ENCODE measurements around the gene F12. TPM values are rescaled to one million over a fixed set of nuclear protein-coding genes. Genes with fewer than 3 reads are reported as not detected.

F12 gene
- total RNA-seq, 4 donors from 2014 or later: 2.3 to 18.4 (median 7.1) TPM

GRCh38 chr5:177445917-177446199 lies 36.5 kb upstream of the F12 start:
- H3K4me3 ChIP-seq: peak overlapping the region; percentile 74
- H3K27ac ChIP-seq: peak overlapping the region; percentile 53
- peaks cover 14% of the 10 kb centered on the region for H3K36me3 ChIP-seq
- H3K4me1 ChIP-seq: peaks cover 68% of the 10 kb centered on the region
- WGBS: 3% methylated on average over 8 of the region's 8 CpGs
- TF ChIP-seq EP300 (IDR thresholded peaks at IDR 0.05): no peak
- no peaks in the 10 kb centered on the region for H3K27me3 ChIP-seq
- DNase-seq (ENCODE audit: low spot score in 2 of 2): no peak
- no peaks in the 10 kb centered on the region for H3K9me3 ChIP-seq

- WGBS: 46% methylated on average over 10 of the region's 10 CpGs
- no peak for DNase-seq (ENCODE audit: low spot score in 2 of 2)
- peaks cover 63% of the 10 kb centered on the region for H3K4me1 ChIP-seq
Observed at GRCh38 chr5:177445052-177445916, 35.9 kb upstream of the F12 start.

DNA sequence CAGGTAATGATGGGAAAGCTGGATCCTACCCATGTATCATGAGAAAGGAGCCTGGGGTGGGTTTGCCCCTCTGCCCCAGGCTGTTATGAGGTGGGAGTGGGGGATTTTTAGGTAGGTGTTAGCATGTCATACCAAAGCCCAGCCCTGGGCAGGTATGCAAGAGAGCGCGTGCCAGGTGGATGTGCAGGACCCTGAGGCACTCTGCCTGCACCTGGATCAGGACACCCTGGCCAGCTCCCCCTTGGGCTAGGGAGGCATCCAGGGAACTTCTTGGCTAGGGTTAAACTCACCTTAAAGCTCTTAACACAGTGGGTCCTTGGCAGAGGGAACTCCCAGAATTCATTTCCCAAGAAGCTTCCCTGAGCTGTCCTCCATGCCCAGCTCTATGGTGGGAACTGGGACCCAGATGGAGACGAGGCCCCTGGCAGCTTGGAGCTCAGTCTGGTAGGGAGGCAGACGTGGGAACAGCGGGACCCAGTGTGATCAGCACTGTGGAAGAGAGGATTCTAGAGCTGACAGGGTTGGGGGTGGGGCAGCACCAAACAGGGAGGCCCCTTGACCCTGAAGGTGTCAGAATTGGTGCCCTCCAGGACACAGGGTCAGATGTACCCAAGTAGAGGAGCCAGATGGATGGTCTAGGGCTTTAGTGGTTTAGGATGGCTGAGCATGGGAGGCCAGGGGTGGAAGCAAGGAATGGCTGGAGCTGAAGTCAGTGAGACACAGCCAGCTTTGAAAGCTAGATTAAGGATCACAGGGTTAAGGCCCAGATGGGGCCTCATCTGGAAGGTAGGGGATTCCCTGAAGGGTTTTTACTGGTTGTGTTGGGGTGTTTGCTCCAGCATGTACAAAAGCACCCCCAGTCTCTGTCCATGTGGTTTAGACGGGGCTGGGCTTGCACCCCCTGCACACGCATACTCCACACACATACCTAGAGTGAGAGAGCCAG lies 35.0 kb upstream of the F12 start:
- TF ChIP-seq POLR2AphosphoS5 (IDR thresholded peaks at IDR 0.05) (no peak), POLR2A (IDR thresholded peaks at IDR 0.05) (no peak)
- peak in 1 of 2 donors; percentile 65 for DNase-seq (ENCODE audit: low spot score in 2 of 2)
- Histone ChIP-seq H3K27ac (no peak overlapping the region), H3K9me3 (no peaks in the 10 kb centered on the region), H3K27me3 (no peaks in the 10 kb centered on the region), H3K4me1 (peaks cover 54% of the 10 kb centered on the region), H3K4me3 (no peak overlapping the region), H3K36me3 (peaks cover 21% of the 10 kb centered on the region)
- WGBS: 34% methylated on average over 7 of the region's 7 CpGs

More at GRCh38 chr5:177445052-177445916, 35.9 kb upstream of the F12 start:
- no peaks in the 10 kb centered on the region for H3K9me3 ChIP-seq
- no peak overlapping the region for H3K27ac ChIP-seq
- H3K4me3 ChIP-seq: no peak overlapping the region
- H3K36me3 ChIP-seq: peaks cover 20% of the 10 kb centered on the region
- TF ChIP-seq POLR2AphosphoS5 (IDR thresholded peaks at IDR 0.05): no peak
- TF ChIP-seq, protein P1, sequence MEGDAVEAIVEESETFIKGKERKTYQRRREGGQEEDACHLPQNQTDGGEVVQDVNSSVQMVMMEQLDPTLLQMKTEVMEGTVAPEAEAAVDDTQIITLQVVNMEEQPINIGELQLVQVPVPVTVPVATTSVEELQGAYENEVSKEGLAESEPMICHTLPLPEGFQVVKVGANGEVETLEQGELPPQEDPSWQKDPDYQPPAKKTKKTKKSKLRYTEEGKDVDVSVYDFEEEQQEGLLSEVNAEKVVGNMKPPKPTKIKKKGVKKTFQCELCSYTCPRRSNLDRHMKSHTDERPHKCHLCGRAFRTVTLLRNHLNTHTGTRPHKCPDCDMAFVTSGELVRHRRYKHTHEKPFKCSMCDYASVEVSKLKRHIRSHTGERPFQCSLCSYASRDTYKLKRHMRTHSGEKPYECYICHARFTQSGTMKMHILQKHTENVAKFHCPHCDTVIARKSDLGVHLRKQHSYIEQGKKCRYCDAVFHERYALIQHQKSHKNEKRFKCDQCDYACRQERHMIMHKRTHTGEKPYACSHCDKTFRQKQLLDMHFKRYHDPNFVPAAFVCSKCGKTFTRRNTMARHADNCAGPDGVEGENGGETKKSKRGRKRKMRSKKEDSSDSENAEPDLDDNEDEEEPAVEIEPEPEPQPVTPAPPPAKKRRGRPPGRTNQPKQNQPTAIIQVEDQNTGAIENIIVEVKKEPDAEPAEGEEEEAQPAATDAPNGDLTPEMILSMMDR (IDR thresholded peaks at IDR 0.05): no peak
- TF ChIP-seq POLR2A (IDR thresholded peaks at IDR 0.05): no peak
- TF ChIP-seq EP300 (IDR thresholded peaks at IDR 0.05): no peak
- no peaks in the 10 kb centered on the region for H3K27me3 ChIP-seq

DNA sequence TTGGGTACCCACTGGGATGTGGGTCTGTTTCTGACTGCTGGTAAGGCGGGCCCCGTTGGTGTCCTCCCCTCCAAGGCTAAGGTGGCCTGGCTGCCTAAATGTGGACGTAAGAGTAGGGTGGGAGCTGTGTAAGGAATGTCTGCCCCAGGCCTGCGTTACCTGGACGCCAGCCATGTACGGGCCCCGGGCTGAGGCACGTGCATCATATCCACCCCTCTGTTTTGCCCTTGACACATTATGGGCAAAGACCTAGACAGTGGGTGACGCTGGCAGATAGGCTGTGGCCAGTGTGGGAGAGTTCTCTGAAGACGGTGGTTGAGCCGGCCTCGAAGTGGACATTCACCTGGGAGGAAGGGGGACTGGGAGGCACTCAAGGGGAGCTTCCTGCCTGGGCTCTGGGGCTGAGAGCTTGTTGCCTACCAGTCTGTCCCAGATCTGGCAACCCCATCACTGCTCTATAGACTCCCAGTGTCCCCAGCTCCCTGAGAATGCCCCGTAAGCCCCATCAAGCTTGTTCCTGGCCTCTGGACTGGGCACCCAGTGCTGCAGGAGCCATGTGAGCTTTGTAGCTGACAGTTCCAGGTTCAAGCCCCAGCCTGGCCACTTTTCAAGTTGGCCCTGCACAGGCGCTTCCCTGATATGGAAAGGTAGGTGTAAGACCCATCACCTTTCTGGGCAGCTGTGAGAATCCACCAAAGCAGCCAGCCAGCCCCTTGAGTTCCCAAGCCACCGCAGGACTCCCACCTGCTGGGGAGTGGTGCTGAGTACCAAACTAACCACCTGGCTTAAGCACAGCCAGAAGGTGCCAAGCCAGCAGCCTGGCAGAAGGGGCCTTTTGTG lies 34.0 kb upstream of the F12 start:
- Histone ChIP-seq H3K27ac (no peak overlapping the region), H3K36me3 (peaks cover 21% of the 10 kb centered on the region), H3K4me1 (peaks cover 46% of the 10 kb centered on the region), H3K4me3 (no peak overlapping the region), H3K9me3 (no peaks in the 10 kb centered on the region), H3K27me3 (no peaks in the 10 kb centered on the region)
- WGBS: 47% methylated on average over 11 of the region's 15 CpGs
- DNase-seq (ENCODE audit: low spot score in 2 of 2): peak in 1 of 2 donors; percentile 66
- no peak for TF ChIP-seq POLR2A (IDR thresholded peaks at IDR 0.05)
- TF ChIP-seq EP300 (IDR thresholded peaks at IDR 0.05): no peak
- TF ChIP-seq, protein P1 (IDR thresholded peaks at IDR 0.05): no peak
- TF ChIP-seq POLR2AphosphoS5 (IDR thresholded peaks at IDR 0.05): no peak

GRCh38 chr5:177442066-177442826 lies 32.9 kb upstream of the F12 start:
- Histone ChIP-seq H3K9me3 (no peaks in the 10 kb centered on the region), H3K4me1 (peaks cover 35% of the 10 kb centered on the region), H3K36me3 (peaks cover 29% of the 10 kb centered on the region), H3K27me3 (no peaks in the 10 kb centered on the region), H3K27ac (no peak overlapping the region), H3K4me3 (no peak overlapping the region)
- WGBS: 78% methylated on average over 18 of the region's 20 CpGs
- peak in 1 of 2 donors; percentile 60 for DNase-seq (ENCODE audit: low spot score in 2 of 2)
- TF ChIP-seq, protein P1 (IDR thresholded peaks at IDR 0.05): no peak
